GM23338 (cell line): ENCODE data around the gene FYN. TPM values are rescaled to one million over a fixed set of nuclear protein-coding genes. Genes with fewer than 3 reads are reported as not detected.

ENCODE experiments used
- ATAC-seq: fragments of 200-7000 bp; cut with Tn5 transposase; 3 replicates; pipeline ENCODE4 v1.9.1; 2020
- DNase-seq: peaks from one replicate; pipeline ENCODE4 v3.0.0-alpha.2; 2015; ENCODE audit warnings: low spot score
- H2AFZ ChIP-seq: fragments of 200-600 bp; sonication (generic); 2 replicates; pipeline ENCODE4 v1.8.0; 2016; ENCODE audit warnings: antibody characterized with exemption, mild to moderate bottlenecking, moderate library complexity
- H3F3A ChIP-seq: fragments of 200-600 bp; sonication (generic); replicated peaks from 2 replicates; pipeline ENCODE4 v1.8.0; 2017; ENCODE audit warnings: antibody characterized with exemption, mixed run types, low read depth
- H3K27ac ChIP-seq: fragments of 200-600 bp; sonication (generic); 2 replicates; pipeline ENCODE4 v1.6.1; 2016; ENCODE audit warnings: low read depth
- H3K27me3 ChIP-seq: fragments of 200-600 bp; sonication (generic); 2 replicates; pipeline ENCODE4 v1.8.0; 2016; ENCODE audit warnings: mild to moderate bottlenecking, mixed run types, moderate library complexity; ENCODE audit not compliant: insufficient read depth
- H3K36me3 ChIP-seq: fragments of 200-600 bp; sonication (generic); 2 replicates; pipeline ENCODE4 v1.8.0; 2016; ENCODE audit warnings: mild to moderate bottlenecking; ENCODE audit not compliant: insufficient read depth
- H3K4me1 ChIP-seq: fragments of 200-600 bp; sonication (generic); 2 replicates; pipeline ENCODE4 v1.8.0; 2016; ENCODE audit warnings: mild to moderate bottlenecking, moderate library complexity; ENCODE audit not compliant: insufficient read depth
- H3K4me2 ChIP-seq: fragments of 200-600 bp; sonication (generic); 2 replicates; pipeline ENCODE4 v1.7.1; 2017; ENCODE audit warnings: mixed run types
- H3K4me3 ChIP-seq: fragments of 200-600 bp; sonication (generic); 2 replicates; pipeline ENCODE4 v1.6.1; 2016; ENCODE audit warnings: mixed run types
- H3K79me2 ChIP-seq: fragments of 200-600 bp; sonication (generic); replicated peaks from 2 replicates; pipeline ENCODE4 v1.8.0; 2017; ENCODE audit warnings: mild to moderate bottlenecking; ENCODE audit not compliant: insufficient read depth
- H3K9me2 ChIP-seq: fragments of 200-600 bp; sonication (generic); 2 replicates; pipeline ENCODE4 v1.8.0; 2017; ENCODE audit not compliant: insufficient read depth
- H4K20me1 ChIP-seq: fragments of 200-600 bp; sonication (generic); replicated peaks from 2 replicates; pipeline ENCODE4 v1.8.0; 2017; ENCODE audit warnings: mild to moderate bottlenecking; ENCODE audit not compliant: insufficient read depth
- H3K27ac Mint-ChIP-seq: 2 replicates; pipeline ENCODE4 v1.8.0; 2020; ENCODE audit warnings: inconsistent platforms, mild to moderate bottlenecking, moderate library complexity, mixed read lengths
- H3K27me3 Mint-ChIP-seq: 3 replicates; pipeline ENCODE4 v1.8.0; 2022; ENCODE audit warnings: low read depth, mild to moderate bottlenecking, moderate library complexity, mixed read lengths, inconsistent platforms; ENCODE audit not compliant: insufficient read depth, poor library complexity
- H3K36me3 Mint-ChIP-seq: 3 replicates; pipeline ENCODE4 v1.8.0; 2021; ENCODE audit warnings: low read depth, mild to moderate bottlenecking, inconsistent platforms, moderate library complexity, mixed read lengths
- H3K4me1 Mint-ChIP-seq: 3 replicates; pipeline ENCODE4 v1.8.0; 2020; ENCODE audit warnings: mild to moderate bottlenecking, inconsistent platforms, mixed read lengths
- H3K4me3 Mint-ChIP-seq: 3 replicates; pipeline ENCODE4 v1.8.0; 2021; ENCODE audit warnings: moderate library complexity, mild to moderate bottlenecking, inconsistent platforms, mixed read lengths
- H3K9me3 Mint-ChIP-seq: 3 replicates; pipeline ENCODE4 v1.8.0; 2020; ENCODE audit warnings: moderate library complexity, mild to moderate bottlenecking, inconsistent platforms, mixed read lengths
- CREB1 ChIP-seq: fragments of 250-450 bp; sonication (Bioruptor Pico); IDR thresholded peaks from 2 replicates; pipeline ENCODE4 v1.5.0; 2020; ENCODE audit warnings: low read depth, mild to moderate bottlenecking, moderate library complexity
- EZH2 ChIP-seq: fragments of 200-600 bp; sonication (generic); IDR thresholded peaks from one replicate; pipeline ENCODE4 v1.8.0; 2017; ENCODE audit warnings: antibody characterized with exemption, mild to moderate bottlenecking, low read depth; ENCODE audit not compliant: unreplicated experiment
- JUNB ChIP-seq: IDR thresholded peaks from one replicate; pipeline ENCODE4 v1.6.1; 2016; ENCODE audit warnings: antibody characterized with exemption; ENCODE audit not compliant: unreplicated experiment
- NANOG ChIP-seq: IDR thresholded peaks from 2 replicates; pipeline ENCODE4 v1.6.1; 2016; ENCODE audit warnings: antibody characterized with exemption, borderline replicate concordance
- POLR2AphosphoS5 ChIP-seq: IDR thresholded peaks from 2 replicates; pipeline ENCODE4 v1.6.1; 2016; ENCODE audit warnings: antibody characterized with exemption, low read depth
- REST ChIP-seq: IDR thresholded peaks from one replicate; pipeline ENCODE4 v1.6.1; 2018; ENCODE audit warnings: antibody characterized with exemption; ENCODE audit not compliant: unreplicated experiment
- STAT1 ChIP-seq: IDR thresholded peaks from one replicate; pipeline ENCODE4 v1.6.1; 2016; ENCODE audit warnings: antibody characterized with exemption; ENCODE audit not compliant: unreplicated experiment
- ZNF114 ChIP-seq: fragments of 250-450 bp; sonication (Bioruptor Pico); IDR thresholded peaks from 2 replicates; pipeline ENCODE4 v1.5.0; 2020; ENCODE audit warnings: mild to moderate bottlenecking, moderate library complexity
- ZNF331 ChIP-seq: fragments of 250-450 bp; sonication (Bioruptor Pico); IDR thresholded peaks from 2 replicates; pipeline ENCODE4 v1.5.0; 2020; ENCODE audit warnings: low read depth, mild to moderate bottlenecking, moderate library complexity
- ZNF462 ChIP-seq: fragments of 250-450 bp; sonication (Bioruptor Pico); IDR thresholded peaks from 2 replicates; pipeline ENCODE4 v1.5.0; 2020; ENCODE audit warnings: mild to moderate bottlenecking, moderate library complexity
- polyA plus RNA-seq: library from polyadenylated mRNA; unstranded; fragments of >200 nt; fragmentation: Nextera tagmentation; extraction: Ambion mirVana; gene quantifications from 2 replicates; pipeline ENCODE4 v1.2.1, GENCODE V29; 2016
- total RNA-seq: library from RNA; depleted of rRNA; stranded (reverse); fragments of >200 nt; shearing (Covaris generic); gene quantifications from 2 replicates; pipeline ENCODE4 v1.2.3, GENCODE V29; 2014

Gene FYN
- total and polyA plus RNA-seq, 2 experiments from 2014 or later = 46.8 to 143 TPM

GRCh38 chr6:111662072-111662793 lies 211.0 kb downstream of the FYN start:
- ATAC-seq = peak; percentile 10
- Histone ChIP-seq H3K36me3 (no peaks in the 10 kb centered on the region), H3K27me3 (no peaks in the 10 kb centered on the region), H3K9me2 (no peaks in the 10 kb centered on the region), H3F3A (peaks cover 17% of the 10 kb centered on the region), H3K4me1 (peaks cover 44% of the 10 kb centered on the region), H3K4me2 (peak overlapping the region; percentile 70), H3K79me2 (no peaks in the 10 kb centered on the region), H3K4me3 (peak overlapping the region; percentile 38), H2AFZ (no peak overlapping the region), H3K27ac (peak overlapping the region; percentile 48), H4K20me1 (no peaks in the 10 kb centered on the region)
- Mint-ChIP-seq H3K4me1 (peaks cover 50% of the 10 kb centered on the region), H3K27ac (peak overlapping the region; percentile 73), H3K36me3 (peaks cover 7% of the 10 kb centered on the region), H3K27me3 (peaks cover 16% of the 10 kb centered on the region), H3K4me3 (peak overlapping the region; percentile 64), H3K9me3 (no peaks in the 10 kb centered on the region; the same call in 2 of the 3 replicates)
- TF ChIP-seq ZNF462 (CRISPR knock-in tag) (no peak), CREB1 (CRISPR knock-in tag) (no peak), JUNB (no peak), POLR2AphosphoS5 (no peak), NANOG (no peak), REST (no peak), STAT1 (no peak), ZNF331 (CRISPR knock-in tag) (no peak), ZNF114 (CRISPR knock-in tag) (no peak), EZH2 (no peak)
- DNase-seq = peak; percentile 47
